HEK293 (cell line): ENCODE data around the gene VAV2.
A peak's percentile ranks its signal among the peaks of the same experiment; 100 is the strongest.

Experiments
- CTCF ChIA-PET: fragments of 350-600 bp; formaldehyde crosslinking; extraction: SDS; loops from one replicate; lab custom pipeline; 2021; ENCODE audit warnings: antibody characterized with exemption; lab: Yijun Ruan, JAX
- POLR2A ChIA-PET: fragments of 300-600 bp; formaldehyde crosslinking; extraction: SDS; loops from one replicate; lab custom pipeline; 2020; ENCODE audit warnings: antibody characterized with exemption, inconsistent platforms; lab: Yijun Ruan, JAX
- H3K27ac ChIP-seq: fragments of 200-500 bp; sonication (Bioruptor generic); 2 replicates; pipeline ENCODE4 v1.5.1; 2014; ENCODE audit warnings: low read depth, low read length, control low read depth, inconsistent platforms; ENCODE audit errors: extremely low read depth
- H3K36me3 ChIP-seq, 2 experiments: fragments of 200-500 bp in 1 of 2; sonication (Bioruptor generic) in 1 of 2; 1 replicate in 1 of 2; 2 replicates in 1 of 2; pipeline ENCODE4 v1.5.1; 2014 to 2017; ENCODE audit warnings: inconsistent platforms in 2 of 2, low read length in 2 of 2; ENCODE audit not compliant: control insufficient read depth in 2 of 2, insufficient read depth in 1 of 2
- H3K4me1 ChIP-seq: fragments of 200-500 bp; sonication (Bioruptor generic); 2 replicates; pipeline ENCODE4 v1.5.1; 2014; ENCODE audit warnings: mild to moderate bottlenecking, low read length, inconsistent platforms; ENCODE audit not compliant: control insufficient read depth, insufficient read depth
- H3K4me3 ChIP-seq: 2 replicates; pipeline ENCODE4 v1.5.1; 2011; ENCODE audit warnings: low read depth, mild to moderate bottlenecking, control low read depth, low read length, moderate library complexity
- H3K9me3 ChIP-seq: fragments of 200-500 bp; sonication (Bioruptor generic); 2 replicates; pipeline ENCODE4 v1.5.1; 2014; ENCODE audit warnings: low read depth, low read length, inconsistent platforms; ENCODE audit not compliant: control insufficient read depth, insufficient read depth
- GLIS2 ChIP-seq: fragments of 450-650 bp; formaldehyde crosslinking; IDR thresholded peaks from 2 replicates; pipeline ENCODE4 v1.5.1; 2016; ENCODE audit warnings: missing biosample characterization, missing genetic modification characterization
- KLF1 ChIP-seq: fragments of 450-650 bp; formaldehyde crosslinking; IDR thresholded peaks from 2 replicates; pipeline ENCODE4 v1.5.1; 2016; ENCODE audit warnings: missing biosample characterization, missing genetic modification characterization
- MEIS1 ChIP-seq: sonication (generic); formaldehyde crosslinking; IDR thresholded peaks from 2 replicates; pipeline ENCODE4 v1.8.1; 2022; ENCODE audit warnings: missing genetic modification reagents, mild to moderate bottlenecking, borderline replicate concordance
- ZBTB17 ChIP-seq: fragments of 450-650 bp; formaldehyde crosslinking; IDR thresholded peaks from 2 replicates; pipeline ENCODE4 v1.5.1; 2016; ENCODE audit warnings: missing biosample characterization, missing genetic modification characterization
- ZIC2 ChIP-seq: fragments of 450-650 bp; formaldehyde crosslinking; IDR thresholded peaks from 2 replicates; pipeline ENCODE4 v1.5.1; 2016; ENCODE audit warnings: missing biosample characterization, missing genetic modification characterization
- ZNF23 ChIP-seq: fragments of 450-650 bp; formaldehyde crosslinking; IDR thresholded peaks from 2 replicates; pipeline ENCODE4 v1.5.1; 2016; ENCODE audit warnings: missing biosample characterization, missing genetic modification characterization, borderline replicate concordance
- ZNF548 ChIP-seq: fragments of 450-650 bp; formaldehyde crosslinking; IDR thresholded peaks from 2 replicates; pipeline ENCODE4 v1.5.1; 2016; ENCODE audit warnings: missing biosample characterization, missing genetic modification characterization
- ZNF600 ChIP-seq: fragments of 450-650 bp; formaldehyde crosslinking; IDR thresholded peaks from 2 replicates; pipeline ENCODE4 v1.5.1; 2016; ENCODE audit warnings: missing biosample characterization, missing genetic modification characterization
- ZNF626 ChIP-seq: fragments of 450-650 bp; sonication (Bioruptor Pico); formaldehyde crosslinking; IDR thresholded peaks from 2 replicates; pipeline ENCODE4 v1.5.1; 2018; ENCODE audit warnings: missing biosample characterization, missing genetic modification characterization, inconsistent platforms
- ZSCAN16 ChIP-seq: fragments of 450-650 bp; formaldehyde crosslinking; IDR thresholded peaks from 2 replicates; pipeline ENCODE4 v1.5.1; 2016; ENCODE audit warnings: missing biosample characterization, missing genetic modification characterization
- TF ChIP-seq, protein P1 (sequence below): fragments of 450-650 bp; formaldehyde crosslinking; conservative IDR thresholded peaks from 2 replicates; pipeline ENCODE4 v1.5.1; 2016; ENCODE audit warnings: low read depth, missing biosample characterization, missing genetic modification characterization
- TF ChIP-seq, protein P2 (sequence below): fragments of 450-650 bp; formaldehyde crosslinking; IDR thresholded peaks from 2 replicates; pipeline ENCODE4 v1.5.1; 2016; ENCODE audit warnings: missing biosample characterization, missing genetic modification characterization
- TF ChIP-seq, protein P3 (sequence below): fragments of 450-650 bp; formaldehyde crosslinking; IDR thresholded peaks from 2 replicates; pipeline ENCODE4 v1.5.1; 2017; ENCODE audit warnings: missing biosample characterization, missing genetic modification characterization

Gene VAV2

DNA sequence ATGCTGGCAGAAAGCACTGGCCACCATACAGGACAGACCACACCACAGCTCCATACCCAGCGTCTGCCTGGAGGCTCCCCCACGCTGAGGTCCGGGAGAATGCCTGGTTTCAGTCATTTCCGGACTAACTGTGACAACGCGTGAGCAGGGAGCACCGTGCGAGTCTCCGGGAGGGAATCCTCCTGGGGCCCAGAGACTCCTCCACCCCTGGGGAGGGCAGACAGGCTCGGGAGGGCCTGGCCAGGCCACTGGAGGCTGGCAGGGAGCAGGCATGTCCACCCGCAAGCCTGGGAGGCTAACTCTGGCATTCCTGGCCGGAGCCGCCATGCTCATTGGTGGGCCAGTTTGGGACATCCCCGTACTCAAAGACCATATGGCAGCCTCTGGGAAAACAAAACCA, 39.7 kb upstream of the VAV2 start (continued):
- TF ChIP-seq ZIC2 (tag by site-specific recombination) (no peak), ZNF23 (tag by site-specific recombination) (no peak), ZNF548 (tag by site-specific recombination) (no peak)

DNA sequence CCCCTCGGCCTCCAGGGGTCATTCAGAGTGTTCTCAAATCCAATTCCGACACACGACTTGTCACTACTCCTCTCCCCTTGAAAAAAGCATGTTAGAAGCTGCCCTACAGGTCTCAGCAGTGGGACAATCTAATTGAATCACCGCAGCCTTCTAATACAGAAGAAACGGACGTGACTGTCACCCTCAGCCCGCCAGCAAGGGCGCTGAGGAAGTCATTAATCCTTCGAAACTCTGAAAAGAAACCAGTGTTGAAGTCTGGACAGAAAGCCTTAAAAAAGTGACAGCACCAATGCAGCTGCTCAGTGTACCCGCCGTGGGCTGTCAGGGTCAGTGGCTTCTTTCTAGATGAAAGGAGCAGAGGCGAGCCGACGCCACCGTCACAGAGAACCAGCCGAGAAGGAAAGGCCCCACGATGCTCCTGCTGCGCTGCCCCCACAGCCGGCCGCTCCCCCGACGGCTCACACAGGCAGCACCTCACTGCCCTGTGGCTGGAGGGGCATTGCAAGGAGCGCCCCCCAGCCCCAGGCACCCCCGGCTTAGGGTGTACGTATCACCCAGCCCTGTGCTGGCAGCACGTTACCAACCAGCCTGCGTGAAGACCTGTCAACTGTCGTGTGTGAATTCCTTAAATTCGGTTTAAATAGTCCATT, 38.8 kb upstream of the VAV2 start:
- Histone ChIP-seq H3K9me3 (no peaks in the 10 kb centered on the region), H3K4me1 (no peaks in the 10 kb centered on the region), H3K36me3 (peaks cover 0 to 85% of the 10 kb centered on the region in 2 experiments), H3K4me3 (no peak overlapping the region), H3K27ac (no peak overlapping the region)
- CTCF ChIA-PET, result no interaction called here
- POLR2A ChIA-PET, result interaction anchor here (0.7 kb wide), 2 partner anchors 10 to 11 kb away, joined by 3 to 11 read pairs; no protein-coding TSS in a partner anchor
- TF ChIP-seq MEIS1 (no peak), ZSCAN16 (no peak), ZNF626 (tag by site-specific recombination) (no peak), KLF1 (tag by site-specific recombination) (no peak)
- TF ChIP-seq, protein P1, sequence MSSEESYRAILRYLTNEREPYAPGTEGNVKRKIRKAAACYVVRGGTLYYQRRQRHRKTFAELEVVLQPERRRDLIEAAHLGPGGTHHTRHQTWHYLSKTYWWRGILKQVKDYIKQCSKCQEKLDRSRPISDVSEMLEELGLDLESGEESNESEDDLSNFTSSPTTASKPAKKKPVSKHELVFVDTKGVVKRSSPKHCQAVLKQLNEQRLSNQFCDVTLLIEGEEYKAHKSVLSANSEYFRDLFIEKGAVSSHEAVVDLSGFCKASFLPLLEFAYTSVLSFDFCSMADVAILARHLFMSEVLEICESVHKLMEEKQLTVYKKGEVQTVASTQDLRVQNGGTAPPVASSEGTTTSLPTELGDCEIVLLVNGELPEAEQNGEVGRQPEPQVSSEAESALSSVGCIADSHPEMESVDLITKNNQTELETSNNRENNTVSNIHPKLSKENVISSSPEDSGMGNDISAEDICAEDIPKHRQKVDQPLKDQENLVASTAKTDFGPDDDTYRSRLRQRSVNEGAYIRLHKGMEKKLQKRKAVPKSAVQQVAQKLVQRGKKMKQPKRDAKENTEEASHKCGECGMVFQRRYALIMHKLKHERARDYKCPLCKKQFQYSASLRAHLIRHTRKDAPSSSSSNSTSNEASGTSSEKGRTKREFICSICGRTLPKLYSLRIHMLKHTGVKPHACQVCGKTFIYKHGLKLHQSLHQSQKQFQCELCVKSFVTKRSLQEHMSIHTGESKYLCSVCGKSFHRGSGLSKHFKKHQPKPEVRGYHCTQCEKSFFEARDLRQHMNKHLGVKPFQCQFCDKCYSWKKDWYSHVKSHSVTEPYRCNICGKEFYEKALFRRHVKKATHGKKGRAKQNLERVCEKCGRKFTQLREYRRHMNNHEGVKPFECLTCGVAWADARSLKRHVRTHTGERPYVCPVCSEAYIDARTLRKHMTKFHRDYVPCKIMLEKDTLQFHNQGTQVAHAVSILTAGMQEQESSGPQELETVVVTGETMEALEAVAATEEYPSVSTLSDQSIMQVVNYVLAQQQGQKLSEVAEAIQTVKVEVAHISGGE (tag by site-specific recombination), result no peak
- TF ChIP-seq, protein P2, sequence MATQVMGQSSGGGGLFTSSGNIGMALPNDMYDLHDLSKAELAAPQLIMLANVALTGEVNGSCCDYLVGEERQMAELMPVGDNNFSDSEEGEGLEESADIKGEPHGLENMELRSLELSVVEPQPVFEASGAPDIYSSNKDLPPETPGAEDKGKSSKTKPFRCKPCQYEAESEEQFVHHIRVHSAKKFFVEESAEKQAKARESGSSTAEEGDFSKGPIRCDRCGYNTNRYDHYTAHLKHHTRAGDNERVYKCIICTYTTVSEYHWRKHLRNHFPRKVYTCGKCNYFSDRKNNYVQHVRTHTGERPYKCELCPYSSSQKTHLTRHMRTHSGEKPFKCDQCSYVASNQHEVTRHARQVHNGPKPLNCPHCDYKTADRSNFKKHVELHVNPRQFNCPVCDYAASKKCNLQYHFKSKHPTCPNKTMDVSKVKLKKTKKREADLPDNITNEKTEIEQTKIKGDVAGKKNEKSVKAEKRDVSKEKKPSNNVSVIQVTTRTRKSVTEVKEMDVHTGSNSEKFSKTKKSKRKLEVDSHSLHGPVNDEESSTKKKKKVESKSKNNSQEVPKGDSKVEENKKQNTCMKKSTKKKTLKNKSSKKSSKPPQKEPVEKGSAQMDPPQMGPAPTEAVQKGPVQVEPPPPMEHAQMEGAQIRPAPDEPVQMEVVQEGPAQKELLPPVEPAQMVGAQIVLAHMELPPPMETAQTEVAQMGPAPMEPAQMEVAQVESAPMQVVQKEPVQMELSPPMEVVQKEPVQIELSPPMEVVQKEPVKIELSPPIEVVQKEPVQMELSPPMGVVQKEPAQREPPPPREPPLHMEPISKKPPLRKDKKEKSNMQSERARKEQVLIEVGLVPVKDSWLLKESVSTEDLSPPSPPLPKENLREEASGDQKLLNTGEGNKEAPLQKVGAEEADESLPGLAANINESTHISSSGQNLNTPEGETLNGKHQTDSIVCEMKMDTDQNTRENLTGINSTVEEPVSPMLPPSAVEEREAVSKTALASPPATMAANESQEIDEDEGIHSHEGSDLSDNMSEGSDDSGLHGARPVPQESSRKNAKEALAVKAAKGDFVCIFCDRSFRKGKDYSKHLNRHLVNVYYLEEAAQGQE (tag by site-specific recombination), result no peak

DNA sequence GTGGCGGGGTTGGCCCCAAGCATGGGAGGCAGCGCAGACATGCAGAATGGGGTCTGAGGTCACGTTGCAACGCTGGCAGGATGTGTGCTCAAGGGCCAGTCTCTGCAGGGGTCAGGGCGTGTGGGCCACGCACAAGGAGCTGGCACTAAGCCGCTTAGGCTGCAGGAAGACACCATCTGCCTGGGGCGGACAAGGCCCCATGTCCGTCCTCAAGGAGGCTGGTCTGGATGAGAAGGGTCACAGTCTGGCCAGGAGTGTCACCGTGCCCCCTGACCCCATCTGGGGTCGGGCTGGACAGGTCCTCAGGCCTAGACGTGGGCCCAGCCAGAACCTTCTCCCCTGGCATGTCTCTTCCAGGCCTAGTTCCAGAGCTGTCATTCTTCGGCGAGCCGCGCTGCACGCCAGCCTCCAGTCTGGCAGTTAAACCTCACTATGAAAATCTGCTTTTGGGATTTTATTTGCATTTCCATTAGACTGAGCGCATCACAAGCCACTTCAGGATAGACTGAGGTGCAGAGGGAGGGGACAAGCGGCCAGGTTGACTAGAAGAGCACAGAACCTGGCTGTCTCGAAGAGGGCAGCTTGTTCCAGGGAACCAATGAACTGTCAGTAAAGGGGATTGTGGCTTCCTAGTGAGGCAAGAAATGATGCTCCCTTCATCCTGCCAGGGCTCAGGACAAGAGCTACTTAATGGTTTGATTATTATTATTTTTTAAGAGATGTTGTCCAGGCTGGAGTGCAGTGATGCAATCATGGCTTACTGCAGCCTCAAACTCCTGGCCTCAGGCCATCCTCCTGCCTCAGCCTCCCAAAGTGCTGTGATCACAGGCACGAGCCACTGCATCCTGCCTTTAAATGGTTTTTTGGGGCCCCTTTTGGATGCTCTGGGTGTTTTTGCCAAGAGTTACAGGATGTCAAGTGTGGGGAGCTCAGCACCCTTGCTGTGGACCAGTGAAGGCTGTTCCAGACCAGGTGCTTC, 37.4 kb upstream of the VAV2 start:
- H3K4me1 ChIP-seq, result 0 out of 2 replicates have a peak, but pooled peaks cover 2% of the 10 kb centered on the region
- ChIA-PET POLR2A (no interaction called here), CTCF (interaction anchor here (0.7 to 1.1 kb wide), 2 partner anchors 36 to 1381 kb away, joined by 3 read pairs; no protein-coding TSS in a partner anchor)
- H3K36me3 ChIP-seq, result peaks cover 0 to 71% of the 10 kb centered on the region in 2 experiments
- no peak overlapping the region for H3K27ac ChIP-seq
- no peak overlapping the region for H3K4me3 ChIP-seq
- TF ChIP-seq GLIS2 (peak; percentile 24; the same call in 1 of the 2 replicates), ZNF600 (tag by site-specific recombination) (0 out of 2 replicates have a peak, but pooled peaks have one; percentile 44), ZBTB17 (tag by site-specific recombination) (peak; percentile 57)
- TF ChIP-seq, protein P3, sequence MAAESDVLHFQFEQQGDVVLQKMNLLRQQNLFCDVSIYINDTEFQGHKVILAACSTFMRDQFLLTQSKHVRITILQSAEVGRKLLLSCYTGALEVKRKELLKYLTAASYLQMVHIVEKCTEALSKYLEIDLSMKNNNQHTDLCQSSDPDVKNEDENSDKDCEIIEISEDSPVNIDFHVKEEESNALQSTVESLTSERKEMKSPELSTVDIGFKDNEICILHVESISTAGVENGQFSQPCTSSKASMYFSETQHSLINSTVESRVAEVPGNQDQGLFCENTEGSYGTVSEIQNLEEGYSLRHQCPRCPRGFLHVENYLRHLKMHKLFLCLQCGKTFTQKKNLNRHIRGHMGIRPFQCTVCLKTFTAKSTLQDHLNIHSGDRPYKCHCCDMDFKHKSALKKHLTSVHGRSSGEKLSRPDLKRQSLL (tag by site-specific recombination), result no peak
- no peaks in the 10 kb centered on the region for H3K9me3 ChIP-seq
